AG04450 (cell line): ENCODE data around the gene GPR68. TPM values are rescaled to one million over a fixed set of nuclear protein-coding genes. Genes with fewer than 3 reads are reported as not detected.

Experiments used
- CTCF ChIA-PET: fragments of 300-600, 350-600 bp; formaldehyde crosslinking; extraction: SDS; loops from one replicate; lab custom pipeline; 2022; ENCODE audit warnings: antibody characterized with exemption, inconsistent platforms; lab: Charles Lee
- POLR2A ChIA-PET: fragments of 350-600 bp; formaldehyde crosslinking; extraction: SDS; loops from one replicate; lab custom pipeline; 2021; ENCODE audit warnings: antibody characterized with exemption, inconsistent platforms; lab: Yijun Ruan, JAX
- DNase-seq: peaks from one replicate; pipeline ENCODE4 v3.0.0-alpha.2; 2011; ENCODE audit warnings: low read depth, low spot score
- H3K27ac ChIP-seq: one replicate; pipeline ENCODE4 v1.5.1; 2012; ENCODE audit warnings: low read depth, low read length, control low read depth
- H3K27me3 ChIP-seq: one replicate; pipeline ENCODE4 v1.6.0; 2012; ENCODE audit warnings: low read length; ENCODE audit not compliant: control insufficient read depth, insufficient read depth
- H3K4me3 ChIP-seq: 2 replicates; pipeline ENCODE4 v1.5.1; 2011; ENCODE audit warnings: mild to moderate bottlenecking, low read depth, low read length, control low read depth
- H3K9me3 ChIP-seq: 2 replicates; pipeline ENCODE4 v1.5.1; 2012; ENCODE audit warnings: low read length; ENCODE audit not compliant: control insufficient read depth, insufficient read depth
- polyA plus RNA-seq: library from polyadenylated mRNA; depleted of rRNA; stranded (reverse); fragments of >200 nt; gene quantifications from 2 replicates; pipeline ENCODE4 v1.2.3, GENCODE V29; 2011
- TF ChIP-seq, protein P1 (sequence below): IDR thresholded peaks from 2 replicates; pipeline ENCODE4 v1.5.1; 2011; ENCODE audit warnings: low read depth, low read length, control low read depth, inconsistent platforms

The GPR68 gene
- polyA plus RNA-seq, 1 experiment = 0.83 TPM

DNA sequence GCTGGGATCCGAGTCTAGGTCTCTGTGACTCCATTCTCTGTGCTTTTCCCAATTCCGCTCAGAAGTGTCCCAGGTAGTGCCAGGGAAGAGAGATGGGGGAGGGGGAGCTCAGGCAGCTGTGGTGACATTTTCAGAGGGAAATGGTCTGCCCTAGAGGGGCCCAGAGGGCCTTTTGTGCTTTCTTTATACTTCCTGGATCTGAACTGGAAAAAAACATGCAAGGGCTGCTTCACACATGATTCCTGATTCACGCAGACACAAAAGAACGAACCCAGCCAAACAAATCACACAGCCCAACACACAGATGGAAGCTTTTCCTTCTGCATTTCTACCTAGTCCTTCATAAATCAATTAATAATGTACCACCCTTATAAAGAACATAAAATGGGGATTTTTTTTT is 26.5 kb downstream of the GPR68 start:
- POLR2A ChIA-PET = no interaction called here
- no peak for DNase-seq
- CTCF ChIA-PET = interaction anchor here (0.7 kb wide), 1 partner anchor 69 kb away, joined by 4 read pairs; no protein-coding TSS in a partner anchor
- Histone ChIP-seq H3K4me3 (no peak overlapping the region), H3K27ac (no peak overlapping the region), H3K9me3 (no peaks in the 10 kb centered on the region; the same call in 1 of the 2 replicates), H3K27me3 (no peaks in the 10 kb centered on the region)
- TF ChIP-seq, protein P1, sequence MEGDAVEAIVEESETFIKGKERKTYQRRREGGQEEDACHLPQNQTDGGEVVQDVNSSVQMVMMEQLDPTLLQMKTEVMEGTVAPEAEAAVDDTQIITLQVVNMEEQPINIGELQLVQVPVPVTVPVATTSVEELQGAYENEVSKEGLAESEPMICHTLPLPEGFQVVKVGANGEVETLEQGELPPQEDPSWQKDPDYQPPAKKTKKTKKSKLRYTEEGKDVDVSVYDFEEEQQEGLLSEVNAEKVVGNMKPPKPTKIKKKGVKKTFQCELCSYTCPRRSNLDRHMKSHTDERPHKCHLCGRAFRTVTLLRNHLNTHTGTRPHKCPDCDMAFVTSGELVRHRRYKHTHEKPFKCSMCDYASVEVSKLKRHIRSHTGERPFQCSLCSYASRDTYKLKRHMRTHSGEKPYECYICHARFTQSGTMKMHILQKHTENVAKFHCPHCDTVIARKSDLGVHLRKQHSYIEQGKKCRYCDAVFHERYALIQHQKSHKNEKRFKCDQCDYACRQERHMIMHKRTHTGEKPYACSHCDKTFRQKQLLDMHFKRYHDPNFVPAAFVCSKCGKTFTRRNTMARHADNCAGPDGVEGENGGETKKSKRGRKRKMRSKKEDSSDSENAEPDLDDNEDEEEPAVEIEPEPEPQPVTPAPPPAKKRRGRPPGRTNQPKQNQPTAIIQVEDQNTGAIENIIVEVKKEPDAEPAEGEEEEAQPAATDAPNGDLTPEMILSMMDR = no peak

DNA sequence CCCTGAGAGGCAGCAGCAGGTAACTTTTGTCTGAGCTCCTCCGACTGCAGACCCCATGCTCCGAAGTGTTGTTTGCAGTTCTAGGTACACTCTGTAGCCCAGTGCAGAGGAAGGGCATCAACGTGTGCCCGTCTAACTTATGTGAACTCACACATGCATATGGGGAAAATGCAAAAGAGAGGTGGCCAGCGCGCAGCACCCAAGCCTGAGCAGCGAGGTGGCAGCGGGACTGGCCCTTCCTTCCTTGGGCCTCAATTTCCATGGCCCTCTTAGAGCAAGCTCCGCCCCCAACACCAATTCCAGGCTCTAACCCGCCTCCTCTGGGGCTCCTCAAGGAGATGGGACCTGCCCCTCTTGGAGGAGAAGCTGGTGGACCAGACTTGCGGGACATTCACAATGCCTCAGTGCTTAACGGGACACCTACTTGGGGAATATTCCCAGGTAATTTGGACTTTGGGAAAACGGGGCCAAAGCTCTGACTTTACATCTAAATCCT is 27.7 kb downstream of the GPR68 start:
- TF ChIP-seq, protein P1 = no peak
- no peak overlapping the region for H3K4me3 ChIP-seq
- CTCF ChIA-PET = no interaction called here

DNA sequence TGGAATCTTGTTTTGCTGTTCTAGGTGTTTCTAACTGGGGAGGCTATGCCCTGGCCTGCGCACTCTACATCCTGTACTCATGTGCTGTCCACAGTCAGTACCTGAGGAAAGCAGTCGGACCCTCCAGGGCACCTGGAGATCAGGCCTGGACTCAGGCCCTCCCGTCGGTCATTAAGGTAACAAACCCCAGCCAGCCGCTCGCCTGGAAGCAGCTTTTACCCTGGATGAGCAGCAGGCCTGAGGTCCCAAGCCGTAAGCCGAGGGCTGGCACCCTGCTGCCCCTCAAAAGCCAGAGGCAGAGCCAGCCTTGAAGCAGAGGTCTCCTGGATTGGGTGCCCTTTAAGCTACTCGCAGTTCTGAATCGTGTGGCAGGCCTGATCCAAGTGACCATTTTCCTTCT is 29.1 kb downstream of the GPR68 start:
- H3K9me3 ChIP-seq = no peaks in the 10 kb centered on the region
- POLR2A ChIA-PET = no interaction called here
- no peak overlapping the region for H3K27ac ChIP-seq
- DNase-seq = no peak
- H3K27me3 ChIP-seq = no peaks in the 10 kb centered on the region
- no peak overlapping the region for H3K4me3 ChIP-seq
- CTCF ChIA-PET = interaction anchor here (1.5 kb wide), 1 partner anchor 71 kb away, joined by 3 read pairs; no protein-coding TSS in a partner anchor
- TF ChIP-seq, protein P1 = no peak

More for the DNA sequence above, 27.7 kb downstream of the GPR68 start:
- Histone ChIP-seq H3K9me3 (no peaks in the 10 kb centered on the region), H3K27me3 (no peaks in the 10 kb centered on the region), H3K27ac (no peak overlapping the region)
- DNase-seq = no peak
- POLR2A ChIA-PET = no interaction called here

DNA sequence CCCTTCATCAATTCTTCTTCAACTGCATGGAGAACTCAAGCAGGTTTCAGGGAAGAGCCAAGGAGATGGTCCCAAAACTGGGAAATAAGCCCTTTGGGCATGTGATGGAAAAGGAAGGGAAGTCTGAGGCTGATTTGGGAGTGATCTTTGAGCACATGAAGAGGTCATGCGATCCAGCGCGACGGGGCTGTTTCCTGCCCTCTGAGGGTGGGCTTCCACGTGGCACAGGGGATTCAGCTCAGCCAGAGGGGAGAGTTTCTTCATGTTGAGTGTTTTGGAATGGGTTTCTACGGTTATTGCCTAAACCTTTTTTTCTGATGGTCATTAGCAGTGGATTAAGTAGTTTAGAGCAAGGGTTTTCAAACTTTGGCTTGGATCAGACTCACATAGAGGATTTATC is 30.2 kb downstream of the GPR68 start:
- DNase-seq = no peak
- H3K4me3 ChIP-seq = no peak overlapping the region
- H3K27ac ChIP-seq = no peak overlapping the region
- H3K27me3 ChIP-seq = no peaks in the 10 kb centered on the region
- TF ChIP-seq, protein P1 = no peak
- ChIA-PET CTCF (interaction anchor here (1.5 kb wide), 1 partner anchor 72 kb away, joined by 3 read pairs; no protein-coding TSS in a partner anchor), POLR2A (no interaction called here)
- H3K9me3 ChIP-seq = no peaks in the 10 kb centered on the region

DNA sequence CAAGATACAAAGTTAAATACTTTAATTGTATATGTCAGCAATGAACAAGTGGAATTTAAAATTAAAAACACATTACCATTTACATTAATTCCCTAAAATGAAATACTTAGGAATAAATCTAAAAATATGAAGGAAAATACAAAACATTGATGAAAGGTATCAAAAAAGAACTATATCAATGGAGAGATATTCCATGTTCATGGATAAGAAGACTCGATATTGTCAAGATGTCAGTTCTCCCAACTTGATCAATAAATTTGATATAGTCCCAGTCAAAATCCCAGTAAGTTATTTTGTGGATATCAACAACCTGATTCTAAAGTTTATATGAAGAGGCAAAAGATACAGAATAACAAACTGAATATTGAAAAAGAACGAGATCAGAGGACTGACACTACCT is 33.5 kb downstream of the GPR68 start:
- H3K27me3 ChIP-seq = no peaks in the 10 kb centered on the region
- no peak for DNase-seq
- H3K9me3 ChIP-seq = no peaks in the 10 kb centered on the region
- H3K27ac ChIP-seq = no peak overlapping the region
- no peak overlapping the region for H3K4me3 ChIP-seq
- TF ChIP-seq, protein P1 = no peak
- CTCF ChIA-PET = interaction anchor here (1.3 kb wide), 1 partner anchor 76 kb away, joined by 3 read pairs; no protein-coding TSS in a partner anchor
- POLR2A ChIA-PET = no interaction called here
